A673 (cell line): Measurements from ENCODE around the gene CLEC20A. TPM values are rescaled to one million over a fixed set of nuclear protein-coding genes. Genes with fewer than 3 reads are reported as not detected.

Experiments used
- BruUV-seq: library from RNA; stranded (reverse); fragments of 400-500 nt; replicated peaks from 2 replicates; lab custom pipeline; 2021; lab: Mats Ljungman, UMichigan
- CTCF ChIA-PET: fragments of 300-600 bp; sonication (Branson Sonifier 250); formaldehyde crosslinking; loops from one replicate; lab custom pipeline; 2022; ENCODE audit warnings: antibody characterized with exemption; lab: Charles Lee
- POLR2A ChIA-PET: fragments of 300-600 bp; sonication (Branson Sonifier 250); formaldehyde crosslinking; loops from one replicate; lab custom pipeline; 2022; ENCODE audit warnings: antibody characterized with exemption; ENCODE audit not compliant: low non-redundant PET; lab: Charles Lee
- DNase-seq: peaks from one replicate; pipeline ENCODE4 v3.0.0-alpha.2; 2015; ENCODE audit warnings: low spot score
- H3K27ac ChIP-seq: fragments of 200-600 bp; sonication (generic); 2 replicates; pipeline ENCODE4 v1.5.1; 2016; ENCODE audit warnings: mixed run types, low read depth, mild to moderate bottlenecking, mixed read lengths, antibody characterized with exemption, low read length; ENCODE audit not compliant: poor library complexity, severe bottlenecking
- H3K27me3 ChIP-seq: fragments of 200-600 bp; sonication (generic); replicated peaks from 2 replicates; pipeline ENCODE4 v1.6.1; 2017; ENCODE audit warnings: mixed run types, low read depth, mild to moderate bottlenecking, mixed read lengths, antibody characterized with exemption, low read length; ENCODE audit not compliant: insufficient read depth, poor library complexity
- H3K36me3 ChIP-seq: fragments of 200-600 bp; sonication (generic); 2 replicates; pipeline ENCODE4 v1.6.1; 2016; ENCODE audit warnings: mixed run types, mild to moderate bottlenecking, mixed read lengths, antibody characterized with exemption, low read length; ENCODE audit not compliant: insufficient read depth, poor library complexity, severe bottlenecking
- H3K4me1 ChIP-seq: fragments of 200-600 bp; sonication (generic); 2 replicates; pipeline ENCODE4 v1.6.1; 2017; ENCODE audit warnings: mixed run types, mild to moderate bottlenecking, mixed read lengths, antibody characterized with exemption, low read length; ENCODE audit not compliant: insufficient read depth, poor library complexity, severe bottlenecking
- H3K4me3 ChIP-seq: fragments of 200-600 bp; sonication (generic); 2 replicates; pipeline ENCODE4 v1.5.1; 2016; ENCODE audit warnings: low read depth, mixed run types, mild to moderate bottlenecking, mixed read lengths, low read length; ENCODE audit not compliant: poor library complexity, severe bottlenecking
- H3K9me3 ChIP-seq: fragments of 200-600 bp; sonication (generic); 2 replicates; pipeline ENCODE4 v1.6.1; 2016; ENCODE audit warnings: mixed run types, low read depth, mild to moderate bottlenecking, mixed read lengths, antibody characterized with exemption, low read length; ENCODE audit not compliant: poor library complexity, severe bottlenecking
- CTCF ChIP-seq: fragments of 300-800, 200-600 bp; sonication (generic); conservative IDR thresholded peaks from 2 replicates; pipeline ENCODE4 v1.5.1; 2017; ENCODE audit warnings: low read depth, mild to moderate bottlenecking, antibody characterized with exemption, low read length, moderate library complexity, mixed read lengths
- EZH2 ChIP-seq: fragments of 200-600 bp; sonication (generic); IDR thresholded peaks from 2 replicates; pipeline ENCODE4 v1.6.1; 2017; ENCODE audit warnings: borderline replicate concordance, low read depth, mild to moderate bottlenecking, mixed read lengths, antibody characterized with exemption, low read length; ENCODE audit not compliant: poor library complexity, severe bottlenecking
- intact Hi-C: fragments of 100-400 bp; cut with micrococcal nuclease; formaldehyde crosslinking; loops from one replicate; pipeline ENCODE4 v1.10.0; 2022; ENCODE audit not compliant: unreplicated experiment
- total RNA-seq: library from RNA; stranded (reverse); gene quantifications from 2 replicates; pipeline ENCODE4 v1.2.3, GENCODE V29; 2021

CLEC20A gene
- total RNA-seq, 1 experiment from 2014 or later: not detected

DNA sequence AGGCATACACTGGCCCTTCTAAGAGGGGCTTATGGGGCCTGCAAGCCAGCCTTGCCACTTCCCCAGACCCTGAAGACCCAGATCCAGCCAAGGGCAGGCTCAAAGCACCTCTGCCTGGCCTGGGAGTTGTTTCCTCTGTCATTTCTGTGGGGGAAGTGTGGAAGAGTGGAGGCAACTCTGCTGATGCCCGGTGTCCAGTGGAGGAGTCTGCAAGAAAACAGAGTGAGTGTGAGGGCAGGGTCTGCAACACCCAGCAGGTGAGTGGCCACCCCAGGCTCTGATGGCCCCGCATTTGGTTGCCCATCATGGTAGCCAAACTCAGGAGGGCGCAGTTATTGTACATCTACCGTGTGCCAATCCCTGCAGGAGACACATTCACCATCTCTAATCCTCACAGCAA, 8.4 kb downstream of the CLEC20A start:
- POLR2A ChIA-PET: no interaction called here
- peaks cover 7% of the 10 kb centered on the region for H3K4me1 ChIP-seq

GRCh38 chr1:178487070-178487615, 9.6 kb downstream of the CLEC20A start:
- no peak overlapping the region for H3K4me3 ChIP-seq
- POLR2A ChIA-PET: no interaction called here

More for the DNA sequence above, 8.4 kb downstream of the CLEC20A start:
- BruUV-seq: no TSS peak
- Histone ChIP-seq H3K9me3 (no peaks in the 10 kb centered on the region), H3K4me3 (no peak overlapping the region), H3K27ac (no peak overlapping the region), H3K36me3 (no peaks in the 10 kb centered on the region), H3K27me3 (no peaks in the 10 kb centered on the region)
- intact Hi-C loops: no loop called here
- DNase-seq: no peak
- CTCF ChIA-PET: no interaction called here
- TF ChIP-seq CTCF (no peak), EZH2 (no peak)

GRCh38 chr1:178486100-178487069, 10.4 kb downstream of the CLEC20A start:
- Histone ChIP-seq H3K4me1 (peaks cover 7% of the 10 kb centered on the region), H3K27ac (no peak overlapping the region), H3K27me3 (no peaks in the 10 kb centered on the region), H3K9me3 (no peaks in the 10 kb centered on the region), H3K36me3 (no peaks in the 10 kb centered on the region), H3K4me3 (no peak overlapping the region)
- no TSS peak for BruUV-seq
- CTCF ChIA-PET: no interaction called here
- POLR2A ChIA-PET: no interaction called here
- intact Hi-C loops: no loop called here
- DNase-seq: no peak
- TF ChIP-seq EZH2 (no peak), CTCF (no peak)

More at GRCh38 chr1:178487070-178487615, 9.6 kb downstream of the CLEC20A start:
- intact Hi-C loops: no loop called here
- peaks cover 7% of the 10 kb centered on the region for H3K4me1 ChIP-seq
- H3K9me3 ChIP-seq: no peaks in the 10 kb centered on the region
- no peaks in the 10 kb centered on the region for H3K36me3 ChIP-seq
- H3K27me3 ChIP-seq: no peaks in the 10 kb centered on the region
- no peak overlapping the region for H3K27ac ChIP-seq
- CTCF ChIA-PET: no interaction called here
- TF ChIP-seq CTCF (no peak), EZH2 (no peak)
- BruUV-seq: no TSS peak
- DNase-seq: no peak
